RKO (cell line): Measurements from ENCODE around the gene FIBP.

Source experiments
- DNase-seq: peaks from one replicate; pipeline ENCODE4 v3.0.0-alpha.2; 2016; ENCODE audit warnings: low spot score

Gene FIBP

GRCh38 chr11:65844231-65844872, 43.9 kb downstream of the FIBP start:
- DNase-seq: no peak

- DNase-seq: no peak
Measured at GRCh38 chr11:65843811-65844210, 44.5 kb downstream of the FIBP start.

- no peak for DNase-seq
Measured at GRCh38 chr11:65842144-65842543, 46.1 kb downstream of the FIBP start.

GRCh38 chr11:65834202-65834601, 54.1 kb downstream of the FIBP start:
- DNase-seq: no peak
